ENCODE measurements around the gene CHGA. TPM values are rescaled to one million over a fixed set of nuclear protein-coding genes. Genes with fewer than 3 reads are reported as not detected.

The CHGA gene
- total and polyA plus RNA-seq, 10 donors = 0.09 to 0.20 TPM; not detected in 8

DNA sequence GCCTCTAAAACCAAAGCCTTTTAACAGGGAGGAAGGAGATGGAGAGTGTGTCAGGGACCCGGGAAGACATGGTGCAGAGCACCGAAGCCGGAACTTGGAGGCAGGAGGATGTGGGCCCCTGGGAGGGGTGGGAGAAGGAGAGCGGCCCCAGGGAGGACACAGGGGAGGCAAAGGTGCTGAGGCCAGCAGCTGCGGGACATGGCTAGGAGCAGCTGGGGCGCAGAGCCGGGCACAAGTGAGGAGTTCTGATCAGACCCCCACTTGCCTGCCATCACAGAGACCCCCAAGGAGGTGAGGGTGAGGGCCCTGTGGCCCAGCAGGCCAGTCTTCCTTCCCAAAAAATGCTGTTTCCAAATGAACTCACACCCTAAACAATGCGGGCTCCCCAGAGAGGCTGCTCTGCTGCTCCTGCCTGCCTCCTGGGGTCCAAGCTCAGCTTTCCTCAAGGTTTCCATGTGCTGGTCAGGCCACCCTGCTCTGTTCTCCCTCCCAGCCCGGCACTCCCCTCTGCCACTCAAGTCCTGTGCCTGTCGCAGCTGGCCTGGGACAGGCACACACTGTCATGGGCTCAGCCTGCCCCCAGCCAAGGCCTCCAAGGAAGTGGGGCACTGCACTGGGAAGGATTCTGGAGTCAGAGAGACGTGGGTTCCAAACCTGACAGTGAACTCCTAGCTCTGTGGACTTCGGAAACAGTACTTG lies 24.0 kb downstream of the CHGA start:
- WGBS, 5 donors = 89 to 94% (median 93%) methylated on average over 11 to 12 of the region's 12 CpGs
- TF ChIP-seq POLR2AphosphoS5 (IDR thresholded peaks at IDR 0.05) (no peak), POLR2A (IDR thresholded peaks at IDR 0.05) (no peak)
- TF ChIP-seq, protein P1, sequence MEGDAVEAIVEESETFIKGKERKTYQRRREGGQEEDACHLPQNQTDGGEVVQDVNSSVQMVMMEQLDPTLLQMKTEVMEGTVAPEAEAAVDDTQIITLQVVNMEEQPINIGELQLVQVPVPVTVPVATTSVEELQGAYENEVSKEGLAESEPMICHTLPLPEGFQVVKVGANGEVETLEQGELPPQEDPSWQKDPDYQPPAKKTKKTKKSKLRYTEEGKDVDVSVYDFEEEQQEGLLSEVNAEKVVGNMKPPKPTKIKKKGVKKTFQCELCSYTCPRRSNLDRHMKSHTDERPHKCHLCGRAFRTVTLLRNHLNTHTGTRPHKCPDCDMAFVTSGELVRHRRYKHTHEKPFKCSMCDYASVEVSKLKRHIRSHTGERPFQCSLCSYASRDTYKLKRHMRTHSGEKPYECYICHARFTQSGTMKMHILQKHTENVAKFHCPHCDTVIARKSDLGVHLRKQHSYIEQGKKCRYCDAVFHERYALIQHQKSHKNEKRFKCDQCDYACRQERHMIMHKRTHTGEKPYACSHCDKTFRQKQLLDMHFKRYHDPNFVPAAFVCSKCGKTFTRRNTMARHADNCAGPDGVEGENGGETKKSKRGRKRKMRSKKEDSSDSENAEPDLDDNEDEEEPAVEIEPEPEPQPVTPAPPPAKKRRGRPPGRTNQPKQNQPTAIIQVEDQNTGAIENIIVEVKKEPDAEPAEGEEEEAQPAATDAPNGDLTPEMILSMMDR (IDR thresholded peaks at IDR 0.05 in 8 of 11, conservative IDR thresholded peaks at IDR 0.05 in 3 of 11) = no peak
- no peak overlapping the region for H3K4me3 ChIP-seq
- peak overlapping the region in 1 of 8 donors; percentile 30 for H3K27ac ChIP-seq
- H3K36me3 ChIP-seq = peaks cover 0 to 100% (median 76%) of the 10 kb centered on the region in 6 donors
- intact Hi-C loops (cut with DNase I; ENCODE audit: low total_unique reads) = no loop called here
- no peak for DNase-seq
- no peaks in the 10 kb centered on the region for H3K27me3 ChIP-seq (replicated peaks in 1 of 7)
- no peaks in the 10 kb centered on the region for H3K9me3 ChIP-seq
- H3K4me1 ChIP-seq = peaks cover 0 to 7% (median 4%) of the 10 kb centered on the region in 6 donors

DNA sequence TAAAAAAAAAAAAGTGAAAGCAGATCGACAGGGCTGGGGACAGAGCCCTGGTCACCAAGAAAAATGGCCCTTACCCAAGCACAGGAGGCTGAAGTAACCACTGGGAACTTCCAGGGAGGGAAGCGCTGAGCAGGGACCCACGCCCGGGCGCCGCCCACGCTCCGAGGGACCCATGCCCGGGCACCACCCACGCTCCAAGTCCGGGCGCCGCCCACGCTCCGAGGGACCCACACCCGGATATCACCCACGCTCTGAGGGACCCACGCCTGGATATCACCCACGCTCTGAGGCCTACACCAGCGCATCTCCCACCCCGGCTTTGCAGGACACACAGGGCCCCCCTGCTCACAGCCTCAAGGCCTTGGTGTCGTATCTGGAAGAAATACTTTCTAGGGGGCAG lies 25.7 kb downstream of the CHGA start:
- intact Hi-C loops (cut with DNase I; ENCODE audit: low total_unique reads) = no loop called here
- TF ChIP-seq, protein P1 (IDR thresholded peaks at IDR 0.05 in 8 of 11, conservative IDR thresholded peaks at IDR 0.05 in 3 of 11) = no peak
- TF ChIP-seq POLR2AphosphoS5 (IDR thresholded peaks at IDR 0.05) = no peak
- TF ChIP-seq POLR2A (IDR thresholded peaks at IDR 0.05) = no peak
- Histone ChIP-seq H3K9me3 (no peaks in the 10 kb centered on the region), H3K4me1 (peaks cover 0 to 16% (median 8%) of the 10 kb centered on the region in 6 donors), H3K4me3 (no peak overlapping the region), H3K27ac (no peak overlapping the region), H3K36me3 (peaks cover 0 to 100% (median 66%) of the 10 kb centered on the region in 6 donors), H3K27me3 (replicated peaks in 1 of 7) (no peaks in the 10 kb centered on the region)
- DNase-seq = no peak
- 93 to 97% (median 95%) methylated on average over 15 to 22 of the region's 22 CpGs for WGBS, 5 donors

DNA sequence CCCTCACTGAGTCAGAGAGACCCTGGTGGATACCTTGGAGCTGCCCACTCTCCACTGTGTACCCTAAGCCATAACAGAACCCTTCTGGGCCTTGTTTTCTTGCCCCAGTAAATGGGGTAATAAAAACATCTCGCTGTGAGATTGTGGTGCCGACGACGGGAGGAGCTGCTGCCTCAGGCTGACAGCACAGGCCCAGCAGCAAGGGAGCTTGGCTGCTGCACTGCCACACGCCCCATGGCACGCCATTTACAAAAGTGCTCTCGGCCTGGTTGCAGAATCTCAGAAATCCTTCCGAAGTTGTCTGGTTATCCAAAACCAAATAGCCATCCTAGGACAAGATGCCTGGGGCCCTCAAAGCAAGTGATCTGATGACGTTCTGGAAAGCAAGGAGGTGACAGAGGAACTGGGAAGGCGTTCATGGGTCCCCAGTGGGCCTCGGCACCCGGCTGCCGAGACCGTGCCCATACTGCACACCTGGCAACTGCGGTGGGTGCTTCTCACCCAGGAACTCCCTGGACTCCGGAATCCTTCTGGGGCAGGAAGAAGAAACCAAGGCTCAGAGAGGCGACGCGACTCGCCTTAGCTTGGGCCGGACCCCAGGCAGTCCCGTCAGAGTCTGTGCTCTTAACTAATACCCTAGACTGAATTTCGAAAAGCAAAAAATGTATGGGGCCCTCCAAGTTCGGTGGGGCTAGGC lies 26.7 kb downstream of the CHGA start:
- TF ChIP-seq POLR2A (IDR thresholded peaks at IDR 0.05) = no peak
- TF ChIP-seq POLR2AphosphoS5 (IDR thresholded peaks at IDR 0.05) = peak in 1 of 3 donors; percentile 3
- TF ChIP-seq, protein P1 (IDR thresholded peaks at IDR 0.05 in 8 of 11, conservative IDR thresholded peaks at IDR 0.05 in 3 of 11) = no peak
- no peak for DNase-seq

DNA sequence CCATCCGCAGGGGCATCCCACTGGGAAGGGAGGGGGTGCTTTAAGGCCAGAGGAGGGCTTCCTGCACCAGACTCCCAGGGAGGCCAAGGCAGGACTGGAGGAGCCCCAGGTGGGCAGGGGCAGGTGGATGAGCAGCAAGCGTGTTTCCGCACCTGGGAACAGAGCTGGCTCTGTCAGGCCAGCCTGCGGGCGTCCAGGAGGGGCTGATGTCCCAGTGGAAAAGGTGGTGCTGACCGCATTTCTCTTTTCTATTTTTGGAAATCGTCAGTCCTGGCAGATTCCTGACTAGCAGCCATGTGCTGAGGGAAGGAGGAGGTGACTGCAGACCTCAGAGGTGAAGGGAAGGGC lies 27.2 kb downstream of the CHGA start:
- H3K4me3 ChIP-seq = no peak overlapping the region
- H3K9me3 ChIP-seq = no peaks in the 10 kb centered on the region
- no peak for TF ChIP-seq POLR2AphosphoS5 (IDR thresholded peaks at IDR 0.05)
- no peak for TF ChIP-seq POLR2A (IDR thresholded peaks at IDR 0.05)
- TF ChIP-seq, protein P1 (IDR thresholded peaks at IDR 0.05 in 8 of 11, conservative IDR thresholded peaks at IDR 0.05 in 3 of 11) = no peak
- peaks cover 0 to 100% (median 57%) of the 10 kb centered on the region in 6 donors for H3K36me3 ChIP-seq
- H3K27me3 ChIP-seq (replicated peaks in 1 of 7) = no peaks in the 10 kb centered on the region
- 93 to 96% (median 93%) methylated on average over 7 of the region's 7 CpGs for WGBS, 5 donors
- peaks cover 0 to 16% (median 8%) of the 10 kb centered on the region in 6 donors for H3K4me1 ChIP-seq
- H3K27ac ChIP-seq = no peak overlapping the region
- intact Hi-C loops (cut with DNase I; ENCODE audit: low total_unique reads) = no loop called here
- no peak for DNase-seq

More for the DNA sequence above, 26.7 kb downstream of the CHGA start:
- WGBS, 5 donors = 96 to 99% (median 97%) methylated on average over 18 to 24 of the region's 24 CpGs
- intact Hi-C loops (cut with DNase I; ENCODE audit: low total_unique reads) = no loop called here
- Histone ChIP-seq H3K4me3 (no peak overlapping the region), H3K27ac (no peak overlapping the region), H3K4me1 (peaks cover 0 to 16% (median 8%) of the 10 kb centered on the region in 6 donors), H3K27me3 (replicated peaks in 1 of 7) (no peaks in the 10 kb centered on the region), H3K36me3 (peaks cover 0 to 100% (median 60%) of the 10 kb centered on the region in 6 donors), H3K9me3 (no peaks in the 10 kb centered on the region)
